ENCODE results near the gene CAMK2D. TPM values are rescaled to one million over a fixed set of nuclear protein-coding genes. Genes with fewer than 3 reads are reported as not detected.

CAMK2D gene
- total and polyA plus RNA-seq, 7 donors, result 24.3 to 78.1 (median 54.0) TPM

GRCh38 chr4:113574636-113575103, 186.9 kb downstream of the CAMK2D start:
- peak overlapping the region; percentile 21 to 69 (median 50) for H3K27ac ChIP-seq
- WGBS, 2 donors, result 28 to 56% methylated on average over 1 of the region's 1 CpG
- no peak for TF ChIP-seq EP300 (IDR thresholded peaks at IDR 0.05)
- no peak for TF ChIP-seq CTCF (IDR thresholded peaks at IDR 0.05)
- TF ChIP-seq POLR2AphosphoS5 (IDR thresholded peaks at IDR 0.05), result no peak
- TF ChIP-seq POLR2A (IDR thresholded peaks at IDR 0.05), result no peak

GRCh38 chr4:113572620-113573019, 188.9 kb downstream of the CAMK2D start:
- WGBS, 2 donors, result 91 to 96% methylated on average over 3 of the region's 3 CpGs
- no peak for TF ChIP-seq POLR2A (IDR thresholded peaks at IDR 0.05)
- no peak for TF ChIP-seq POLR2AphosphoS5 (IDR thresholded peaks at IDR 0.05)
- no peak for TF ChIP-seq EP300 (IDR thresholded peaks at IDR 0.05)
- no peak for TF ChIP-seq CTCF (IDR thresholded peaks at IDR 0.05)
- H3K27ac ChIP-seq, result no peak overlapping the region
- DNase-seq, result no peak
- no peaks in the 10 kb centered on the region for H3K36me3 ChIP-seq
- no peaks in the 10 kb centered on the region for H3K9me3 ChIP-seq
- no peak overlapping the region for H3K4me3 ChIP-seq
- no peaks in the 10 kb centered on the region for H3K27me3 ChIP-seq
- intact Hi-C loops (cut with DNase I), result no loop called here
- peaks cover 0 to 27% (median 25%) of the 10 kb centered on the region in 4 donors for H3K4me1 ChIP-seq

More at GRCh38 chr4:113574636-113575103, 186.9 kb downstream of the CAMK2D start:
- Histone ChIP-seq H3K27me3 (no peaks in the 10 kb centered on the region), H3K4me3 (no peak overlapping the region), H3K9me3 (no peaks in the 10 kb centered on the region), H3K36me3 (no peaks in the 10 kb centered on the region), H3K4me1 (peaks cover 0 to 27% (median 25%) of the 10 kb centered on the region in 4 donors)
- intact Hi-C loops (cut with DNase I), result no loop called here
- DNase-seq, result no peak

- Histone ChIP-seq H3K4me3 (no peak overlapping the region), H3K27me3 (no peaks in the 10 kb centered on the region), H3K9me3 (no peaks in the 10 kb centered on the region), H3K36me3 (no peaks in the 10 kb centered on the region), H3K27ac (no peak overlapping the region), H3K4me1 (peaks cover 0 to 7% (median 0%) of the 10 kb centered on the region in 4 donors)
- no peak for TF ChIP-seq EP300 (IDR thresholded peaks at IDR 0.05)
- no peak for TF ChIP-seq POLR2A (IDR thresholded peaks at IDR 0.05)
- no peak for TF ChIP-seq CTCF (IDR thresholded peaks at IDR 0.05)
- TF ChIP-seq POLR2AphosphoS5 (IDR thresholded peaks at IDR 0.05), result no peak
- no peak for DNase-seq
- WGBS, 2 donors, result 85 to 96% methylated on average over 3 of the region's 3 CpGs
- intact Hi-C loops (cut with DNase I), result no loop called here
Observed at GRCh38 chr4:113566015-113566795, 195.3 kb downstream of the CAMK2D start.

GRCh38 chr4:113565702-113566012, 195.9 kb downstream of the CAMK2D start:
- Histone ChIP-seq H3K36me3 (no peaks in the 10 kb centered on the region), H3K9me3 (no peaks in the 10 kb centered on the region), H3K4me3 (no peak overlapping the region), H3K4me1 (peaks cover 0 to 7% (median 0%) of the 10 kb centered on the region in 4 donors), H3K27me3 (no peaks in the 10 kb centered on the region), H3K27ac (no peak overlapping the region)
- TF ChIP-seq POLR2AphosphoS5 (IDR thresholded peaks at IDR 0.05) (no peak), POLR2A (IDR thresholded peaks at IDR 0.05) (no peak), CTCF (IDR thresholded peaks at IDR 0.05) (no peak), EP300 (IDR thresholded peaks at IDR 0.05) (no peak)
- no peak for DNase-seq
- intact Hi-C loops (cut with DNase I), result no loop called here

Measured in sigmoid colon (tissue), 7 donors.